MM.1S (cell line): ENCODE results near the gene LSMEM2.

Source experiments
- DNase-seq: peaks from one replicate; pipeline ENCODE4 v3.0.0-alpha.2; 2015
- H2AFZ ChIP-seq: fragments of 300-600 bp; sonication (generic); 2 replicates; pipeline ENCODE4 v1.6.0; 2016; ENCODE audit warnings: antibody characterized with exemption, low read length
- H3F3A ChIP-seq: fragments of 300-600 bp; sonication (generic); 2 replicates; pipeline ENCODE4 v1.6.1; 2016; ENCODE audit warnings: mild to moderate bottlenecking, antibody characterized with exemption, low read length, moderate library complexity, mixed read lengths; ENCODE audit not compliant: insufficient read depth
- H3K27ac ChIP-seq: fragments of 300-600 bp; sonication (generic); 2 replicates; pipeline ENCODE4 v1.5.1; 2016; ENCODE audit warnings: mild to moderate bottlenecking, low read length
- H3K27me3 ChIP-seq: fragments of 300-600 bp; sonication (generic); replicated peaks from 2 replicates; pipeline ENCODE4 v1.6.0; 2016; ENCODE audit warnings: low read length; ENCODE audit not compliant: insufficient read depth
- H3K36me3 ChIP-seq: fragments of 300-600 bp; sonication (generic); replicated peaks from 2 replicates; pipeline ENCODE4 v1.6.1; 2016; ENCODE audit warnings: mild to moderate bottlenecking, low read length, mixed read lengths; ENCODE audit not compliant: insufficient read depth
- H3K4me1 ChIP-seq: fragments of 300-600 bp; sonication (generic); 2 replicates; pipeline ENCODE4 v1.6.1; 2016; ENCODE audit warnings: low read length, mixed read lengths
- H3K4me2 ChIP-seq: fragments of 300-600 bp; sonication (generic); 2 replicates; pipeline ENCODE4 v1.6.0; 2016; ENCODE audit warnings: low read depth, low read length
- H3K4me3 ChIP-seq: fragments of 300-600 bp; sonication (generic); 2 replicates; pipeline ENCODE4 v1.5.1; 2016; ENCODE audit warnings: low read length, mixed read lengths
- H3K79me2 ChIP-seq: fragments of 300-600 bp; sonication (generic); 2 replicates; pipeline ENCODE4 v1.6.1; 2016; ENCODE audit warnings: mixed run types, low read length, mixed read lengths
- H3K9ac ChIP-seq: fragments of 300-600 bp; sonication (generic); 2 replicates; pipeline ENCODE4 v1.6.1; 2016; ENCODE audit warnings: low read length, mixed read lengths
- H3K9me2 ChIP-seq: fragments of 300-600 bp; sonication (generic); replicated peaks from 2 replicates; pipeline ENCODE4 v1.6.1; 2016; ENCODE audit warnings: mild to moderate bottlenecking, low read length, mixed read lengths; ENCODE audit not compliant: insufficient read depth
- H3K9me3 ChIP-seq: fragments of 300-600 bp; sonication (generic); replicated peaks from 2 replicates; pipeline ENCODE4 v1.6.1; 2016; ENCODE audit warnings: mild to moderate bottlenecking, low read length, mixed read lengths; ENCODE audit not compliant: insufficient read depth
- H4K20me1 ChIP-seq: fragments of 300-600 bp; sonication (generic); 2 replicates; pipeline ENCODE4 v1.6.1; 2016; ENCODE audit warnings: mild to moderate bottlenecking, low read length, moderate library complexity, mixed read lengths; ENCODE audit not compliant: insufficient read depth
- CTCF ChIP-seq: fragments of 300-600 bp; sonication (generic); IDR thresholded peaks from 2 replicates; pipeline ENCODE4 v1.5.1; 2016; ENCODE audit warnings: antibody characterized with exemption, low read length, mixed read lengths
- EZH2 ChIP-seq: fragments of 300-600 bp; sonication (generic); optimal IDR thresholded peaks from 2 replicates; pipeline ENCODE3; 2017; ENCODE audit warnings: low read depth, mild to moderate bottlenecking, antibody characterized with exemption, low read length, mixed read lengths
- EZH2phosphoT487 ChIP-seq: fragments of 300-600 bp; sonication (generic); IDR thresholded peaks from 2 replicates; pipeline ENCODE4 v1.6.1; 2018; ENCODE audit warnings: antibody characterized with exemption, low read length

Gene LSMEM2

GRCh38 chr3:50230794-50231125, 48.1 kb upstream of the LSMEM2 start:
- Histone ChIP-seq H3K4me3 (no peak overlapping the region), H3K9me2 (no peaks in the 10 kb centered on the region), H3K27me3 (no peaks in the 10 kb centered on the region), H3K4me1 (peaks cover 8% of the 10 kb centered on the region), H4K20me1 (no peaks in the 10 kb centered on the region), H3K79me2 (0 out of 2 replicates have a peak, but pooled peaks cover 9% of the 10 kb centered on the region), H3K4me2 (no peak overlapping the region), H3F3A (peaks cover 5% of the 10 kb centered on the region; the same call in 1 of the 2 replicates), H3K36me3 (no peaks in the 10 kb centered on the region), H3K9ac (no peak overlapping the region), H2AFZ (no peak overlapping the region), H3K9me3 (no peaks in the 10 kb centered on the region), H3K27ac (no peak overlapping the region)
- no peak for DNase-seq
- TF ChIP-seq CTCF (no peak), EZH2phosphoT487 (no peak), EZH2 (no peak)

GRCh38 chr3:50231581-50231980, 47.3 kb upstream of the LSMEM2 start:
- Histone ChIP-seq H3K36me3 (no peaks in the 10 kb centered on the region), H3K4me1 (peaks cover 8% of the 10 kb centered on the region), H3K9me3 (no peaks in the 10 kb centered on the region), H3K27me3 (no peaks in the 10 kb centered on the region), H3K9me2 (no peaks in the 10 kb centered on the region), H3K27ac (no peak overlapping the region), H2AFZ (no peak overlapping the region), H3F3A (peaks cover 5% of the 10 kb centered on the region; the same call in 1 of the 2 replicates), H4K20me1 (no peaks in the 10 kb centered on the region), H3K4me2 (no peak overlapping the region), H3K4me3 (no peak overlapping the region), H3K9ac (no peak overlapping the region), H3K79me2 (peaks cover 13% of the 10 kb centered on the region)
- no peak for TF ChIP-seq EZH2
- TF ChIP-seq CTCF, result no peak
- TF ChIP-seq EZH2phosphoT487, result no peak
- DNase-seq, result no peak

DNA sequence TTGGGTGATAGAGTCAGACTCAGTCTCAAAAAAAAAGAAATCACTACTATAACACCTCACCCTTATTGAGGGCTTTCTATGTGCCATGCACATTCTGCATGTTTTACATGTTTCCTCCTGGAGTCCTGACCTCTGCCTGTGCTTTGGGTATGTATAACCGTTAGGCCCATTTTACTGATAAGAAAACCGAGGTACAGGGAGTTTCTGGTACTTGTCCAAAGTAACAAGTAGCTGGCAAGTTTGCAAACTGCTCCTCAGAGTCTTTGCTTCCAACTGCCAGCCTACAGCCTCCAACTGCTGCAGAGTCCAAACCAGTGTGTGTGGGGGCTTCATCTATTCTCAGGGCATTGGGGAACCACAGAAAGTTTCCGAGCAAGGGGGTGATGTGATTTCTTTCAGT, 46.6 kb upstream of the LSMEM2 start:
- Histone ChIP-seq H2AFZ (no peak overlapping the region), H3K4me1 (peaks cover 6% of the 10 kb centered on the region), H3K79me2 (peaks cover 21% of the 10 kb centered on the region), H3K9ac (no peak overlapping the region), H3K4me2 (no peak overlapping the region), H3K27ac (no peak overlapping the region), H3K9me3 (no peaks in the 10 kb centered on the region), H3K36me3 (no peaks in the 10 kb centered on the region), H3K9me2 (no peaks in the 10 kb centered on the region), H3F3A (peaks cover 4% of the 10 kb centered on the region), H4K20me1 (no peaks in the 10 kb centered on the region), H3K4me3 (no peak overlapping the region), H3K27me3 (no peaks in the 10 kb centered on the region)
- DNase-seq, result no peak
- TF ChIP-seq EZH2, result no peak

DNA sequence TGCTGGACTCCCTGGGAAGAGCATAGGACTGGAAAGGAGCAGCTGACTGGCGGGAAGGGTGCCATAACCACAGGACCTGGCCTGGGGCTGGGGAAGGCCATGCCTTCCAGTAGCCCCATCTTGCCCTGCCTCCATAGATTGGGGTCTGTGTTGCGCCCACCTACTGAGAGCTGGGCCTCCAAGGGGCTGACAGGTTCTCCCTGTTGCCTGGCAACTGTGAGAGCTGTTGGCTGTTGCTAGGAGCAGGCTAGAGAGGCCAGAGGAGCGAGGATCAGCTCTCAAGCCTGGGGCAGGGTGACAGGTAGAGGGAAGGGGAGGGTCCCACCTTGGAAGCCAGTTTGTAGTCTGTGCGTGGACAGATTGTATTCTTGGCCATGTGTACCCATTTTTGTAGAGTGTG, 45.7 kb upstream of the LSMEM2 start:
- no peak for TF ChIP-seq EZH2phosphoT487
- no peak for TF ChIP-seq CTCF
- no peak for TF ChIP-seq EZH2
- no peaks in the 10 kb centered on the region for H3K27me3 ChIP-seq
- no peak overlapping the region for H3K4me2 ChIP-seq
- peaks cover 29% of the 10 kb centered on the region for H3K79me2 ChIP-seq
- H3K36me3 ChIP-seq, result no peaks in the 10 kb centered on the region
- H3K27ac ChIP-seq, result no peak overlapping the region
- H3K9ac ChIP-seq, result no peak overlapping the region
- no peaks in the 10 kb centered on the region for H3K9me3 ChIP-seq
- no peaks in the 10 kb centered on the region for H4K20me1 ChIP-seq
- no peak for DNase-seq
- no peaks in the 10 kb centered on the region for H3K9me2 ChIP-seq
- H2AFZ ChIP-seq, result no peak overlapping the region
- H3K4me1 ChIP-seq, result peaks cover 7% of the 10 kb centered on the region
- no peak overlapping the region for H3K4me3 ChIP-seq
- H3F3A ChIP-seq, result peaks cover 10% of the 10 kb centered on the region
